Right cardiac atrium (tissue), 5 donors: Measurements from ENCODE around the gene NDUFAF8. TPM values are rescaled to one million over a fixed set of nuclear protein-coding genes. Genes with fewer than 3 reads are reported as not detected.

Source experiments
- ATAC-seq, 2 donors: fragments of 200-7000 bp; cut with Tn5 transposase; one replicate each; pipeline versions ENCODE4 v1.8.0 to v1.9.1; 2020; ENCODE audit warnings: moderate library complexity in 2 of 2, mild to moderate bottlenecking in 1 of 2
- DNase-seq, 3 donors: peaks; one replicate each; pipeline ENCODE4 v3.0.0-alpha.2; 2020
- H3K27ac ChIP-seq: one replicate; pipeline ENCODE4 v1.5.1; 2013; ENCODE audit warnings: mild to moderate bottlenecking, low read length, control low read depth, moderate library complexity
- H3K27me3 ChIP-seq: one replicate; pipeline ENCODE4 v1.6.1; 2013; ENCODE audit not compliant: control insufficient read depth, insufficient read depth
- H3K4me1 ChIP-seq: one replicate; pipeline ENCODE4 v1.6.1; 2013; ENCODE audit warnings: low read length; ENCODE audit not compliant: control insufficient read depth, insufficient read depth
- H3K4me3 ChIP-seq: one replicate; pipeline ENCODE4 v1.5.1; 2013; ENCODE audit warnings: low read length, control low read depth
- H3K9me3 ChIP-seq: one replicate; pipeline ENCODE4 v1.6.1; 2013; ENCODE audit warnings: low read length; ENCODE audit not compliant: control insufficient read depth
- WGBS: extraction: QIAGEN DNeasy Blood & Tissue Kit; methylation state at CpG from one replicate; pipeline ENCODE4 v1.1.7; 2013; 5-methylcytosine and 5-hydroxymethylcytosine counted together
- intact Hi-C, 4 donors: fragments of 100-400 bp; cut with DNase I; formaldehyde crosslinking; loops; one replicate each; pipeline versions ENCODE4 v1.11.0 to v1.14.0; 2022 to 2023
- polyA plus RNA-seq: library from polyadenylated mRNA; stranded (reverse); fragments of 200-250 nt; gene quantifications from one replicate; pipeline ENCODE4 v1.2.3, GENCODE V29; 2013
- total RNA-seq, 4 donors: library from RNA; stranded (reverse); fragmentation: NEBNext Ultra II Directional; extraction: Animal tissue kit (Norgen Biotek cat#: 25700); gene quantifications; one replicate each; pipeline ENCODE4 v1.2.1, GENCODE V29; 2021
- donor health status: healthy with polysubstance abuse.
- donor health status: DM: no; HTN: yes; CAD: no.
- donor health status: DM: no; HTN: no; CAD: no.
- donor health status: DM: no; HTN: yes; CAD: no; lungs with severe emphysema.
- donor health status: DM: yes; HTN: yes; CAD: no.

NDUFAF8 gene
- total and polyA plus RNA-seq, 5 donors, result 51.5 to 75.4 (median 55.0) TPM

DNA sequence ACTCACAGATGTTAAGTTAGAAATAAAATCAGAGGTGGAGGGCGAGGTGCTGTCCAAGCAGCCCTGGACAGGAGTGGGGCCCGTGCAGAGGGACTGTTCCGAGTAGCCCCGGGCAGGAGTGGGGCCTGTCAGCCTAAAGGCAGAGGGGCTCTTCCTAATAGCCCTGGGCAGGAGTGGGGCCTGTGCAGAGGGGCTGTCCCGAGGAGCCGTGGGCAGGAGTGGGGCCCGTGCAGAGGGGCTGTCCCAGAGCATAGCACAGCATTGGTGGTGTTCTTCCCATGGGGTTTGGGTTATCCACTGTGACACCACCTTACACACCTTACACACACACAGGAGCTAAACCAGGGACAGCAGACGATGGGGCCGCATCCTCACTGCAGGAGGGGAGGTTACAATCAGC lies 26.8 kb upstream of the NDUFAF8 start:
- Histone ChIP-seq H3K27ac (no peak overlapping the region), H3K4me1 (no peaks in the 10 kb centered on the region), H3K9me3 (no peaks in the 10 kb centered on the region), H3K4me3 (no peak overlapping the region), H3K27me3 (no peaks in the 10 kb centered on the region)
- intact Hi-C loops, result no loop called here
- 93% methylated on average over 9 of the region's 9 CpGs for WGBS
- ATAC-seq (no peak), DNase-seq (peak in 1 of 3 donors; percentile 14)

- Histone ChIP-seq H3K27me3 (no peaks in the 10 kb centered on the region), H3K4me3 (no peak overlapping the region), H3K4me1 (no peaks in the 10 kb centered on the region), H3K9me3 (no peaks in the 10 kb centered on the region), H3K27ac (no peak overlapping the region)
- intact Hi-C loops, result no loop called here
- 97% methylated on average over 8 of the region's 8 CpGs for WGBS
- DNase-seq, result peak in 1 of 3 donors; percentile 2
- ATAC-seq, result no peak
Observed at GRCh38 chr17:81213978-81214377, 25.1 kb upstream of the NDUFAF8 start.

GRCh38 chr17:81217491-81217890 lies 21.6 kb upstream of the NDUFAF8 start:
- no peak overlapping the region for H3K4me3 ChIP-seq
- no peaks in the 10 kb centered on the region for H3K9me3 ChIP-seq
- 88% methylated on average over 18 of the region's 18 CpGs for WGBS
- DNase-seq (peak in 1 of 3 donors; percentile 36), ATAC-seq (no peak)
- intact Hi-C loops, result no loop called here
- peaks cover 2% of the 10 kb centered on the region for H3K4me1 ChIP-seq
- H3K27me3 ChIP-seq, result no peaks in the 10 kb centered on the region
- H3K27ac ChIP-seq, result no peak overlapping the region

DNA sequence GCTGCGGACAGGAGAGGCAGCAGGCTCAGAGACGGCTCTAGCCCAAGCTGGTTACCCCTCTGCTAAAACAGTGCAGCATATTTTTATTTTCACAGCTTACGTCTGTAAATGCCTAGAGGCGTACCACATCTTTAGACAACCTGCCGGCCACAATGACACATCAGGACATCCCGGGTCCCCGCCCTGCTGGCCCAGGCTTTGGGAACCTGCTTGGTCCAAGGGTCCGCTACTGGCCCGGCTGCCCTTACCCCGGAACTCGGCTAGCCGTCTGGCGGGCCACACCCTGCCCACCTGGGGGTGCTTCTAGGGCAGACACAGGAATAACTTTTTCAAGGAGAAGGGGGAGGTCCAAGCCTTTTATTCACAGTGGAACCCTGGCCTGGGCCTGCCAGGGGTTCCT lies 20.7 kb upstream of the NDUFAF8 start:
- H3K27ac ChIP-seq, result no peak overlapping the region
- intact Hi-C loops, result no loop called here
- H3K4me3 ChIP-seq, result no peak overlapping the region
- DNase-seq (peak in 1 of 3 donors; percentile 44), ATAC-seq (no peak)
- H3K4me1 ChIP-seq, result peaks cover 2% of the 10 kb centered on the region
- 90% methylated on average over 13 of the region's 13 CpGs for WGBS
- no peaks in the 10 kb centered on the region for H3K9me3 ChIP-seq
- H3K27me3 ChIP-seq, result no peaks in the 10 kb centered on the region

- Histone ChIP-seq H3K4me1 (peaks cover 2% of the 10 kb centered on the region), H3K9me3 (no peaks in the 10 kb centered on the region), H3K27me3 (no peaks in the 10 kb centered on the region), H3K27ac (no peak overlapping the region), H3K4me3 (no peak overlapping the region)
- DNase-seq (peak in 1 of 3 donors; percentile 29), ATAC-seq (no peak)
- intact Hi-C loops, result no loop called here
- WGBS, result 94% methylated on average over 11 of the region's 11 CpGs
Observed at GRCh38 chr17:81218991-81219390, 20.1 kb upstream of the NDUFAF8 start.

DNA sequence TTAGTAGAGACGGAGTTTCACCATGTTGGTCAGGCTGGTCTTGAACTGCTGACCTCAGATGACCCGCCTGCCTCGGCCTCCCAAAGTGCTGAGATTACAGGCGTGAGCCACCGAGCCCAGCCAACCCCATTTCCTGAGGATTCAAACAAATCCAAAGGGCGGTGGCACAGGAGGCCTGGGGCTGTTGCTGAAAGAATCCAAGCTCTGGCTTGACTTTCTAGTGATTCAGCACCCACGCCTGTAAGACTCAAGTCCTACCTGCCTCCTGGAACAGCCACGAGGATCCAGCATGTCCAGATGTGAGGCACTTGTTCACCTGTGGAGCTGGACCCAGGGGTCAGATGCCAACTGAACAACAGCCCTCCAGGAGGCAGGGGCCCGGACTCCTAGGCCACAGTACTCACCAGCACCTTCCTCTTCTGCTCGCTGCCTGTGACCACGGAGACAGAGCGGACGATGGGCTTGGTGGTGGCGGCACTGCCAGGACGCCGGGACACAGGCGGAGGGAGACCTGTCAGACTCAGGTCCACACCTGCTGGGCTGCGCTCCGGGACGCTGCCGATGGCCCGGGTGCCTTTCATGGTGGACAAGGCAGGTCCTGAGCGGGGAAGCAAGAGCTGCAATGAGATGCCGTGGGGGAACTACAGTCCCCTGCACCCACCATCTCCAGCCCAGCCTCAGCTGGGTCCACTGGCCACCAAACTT lies 19.5 kb upstream of the NDUFAF8 start:
- WGBS, result 94% methylated on average over 24 of the region's 24 CpGs
- no peaks in the 10 kb centered on the region for H3K27me3 ChIP-seq
- DNase-seq (peak in 2 of 3 donors; percentile 37 to 61), ATAC-seq (no peak)
- no peak overlapping the region for H3K27ac ChIP-seq
- intact Hi-C loops, result no loop called here
- H3K9me3 ChIP-seq, result no peaks in the 10 kb centered on the region
- H3K4me1 ChIP-seq, result peaks cover 2% of the 10 kb centered on the region
- no peak overlapping the region for H3K4me3 ChIP-seq

GRCh38 chr17:81221371-81221841 lies 17.7 kb upstream of the NDUFAF8 start:
- Histone ChIP-seq H3K9me3 (no peaks in the 10 kb centered on the region), H3K4me3 (no peak overlapping the region), H3K4me1 (peaks cover 2% of the 10 kb centered on the region), H3K27me3 (no peaks in the 10 kb centered on the region), H3K27ac (no peak overlapping the region)
- intact Hi-C loops, result no loop called here
- 74% methylated on average over 11 of the region's 11 CpGs for WGBS
- ATAC-seq, result no peak
- DNase-seq, result peak in 1 of 3 donors; percentile 48

DNA sequence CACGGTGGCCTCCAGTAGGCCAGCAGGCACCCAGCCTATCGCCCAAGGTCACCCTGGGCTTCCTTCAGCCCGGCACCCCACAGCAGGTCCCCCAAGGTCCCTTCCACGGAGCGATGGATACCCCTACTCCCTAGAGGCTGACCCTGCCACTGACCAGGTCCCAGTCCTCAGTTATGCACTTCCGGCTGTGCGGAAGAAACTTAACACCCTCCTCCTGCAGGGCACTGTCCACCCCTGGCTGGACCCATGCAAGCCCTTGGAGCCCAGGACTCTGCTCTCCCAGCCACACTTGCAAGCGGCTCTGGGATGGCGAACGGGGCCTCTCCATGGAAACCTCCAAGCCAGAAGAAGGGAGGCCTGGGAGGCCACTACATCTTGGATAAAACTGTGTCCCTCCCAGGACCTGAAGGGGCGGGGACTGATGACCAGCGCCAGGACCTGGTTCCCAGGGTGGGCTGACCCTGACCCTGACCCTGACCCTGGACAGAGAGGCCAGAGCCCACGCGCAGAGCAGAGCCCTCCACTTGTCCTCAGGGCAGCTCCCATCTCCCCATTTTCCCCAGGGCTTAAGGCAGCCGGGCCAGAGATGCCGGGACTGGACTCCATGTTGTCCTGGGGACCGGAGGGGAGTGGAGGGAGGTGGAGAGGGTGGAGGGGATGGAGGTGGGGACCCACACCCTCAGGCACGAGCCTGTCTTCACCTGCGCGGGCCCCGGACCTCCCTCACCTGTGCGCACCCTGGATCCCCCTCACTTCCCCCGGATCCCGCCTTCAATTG lies 17.1 kb upstream of the NDUFAF8 start:
- Histone ChIP-seq H3K9me3 (no peaks in the 10 kb centered on the region), H3K4me3 (peak overlapping the region; percentile 72), H3K27me3 (no peaks in the 10 kb centered on the region), H3K4me1 (peaks cover 2% of the 10 kb centered on the region), H3K27ac (no peak overlapping the region)
- DNase-seq, result peak; percentile 25 to 64 (median 33)
- intact Hi-C loops, result no loop called here
- 19% methylated on average over 24 of the region's 24 CpGs for WGBS
- peak; percentile 2 to 4 for ATAC-seq

DNA sequence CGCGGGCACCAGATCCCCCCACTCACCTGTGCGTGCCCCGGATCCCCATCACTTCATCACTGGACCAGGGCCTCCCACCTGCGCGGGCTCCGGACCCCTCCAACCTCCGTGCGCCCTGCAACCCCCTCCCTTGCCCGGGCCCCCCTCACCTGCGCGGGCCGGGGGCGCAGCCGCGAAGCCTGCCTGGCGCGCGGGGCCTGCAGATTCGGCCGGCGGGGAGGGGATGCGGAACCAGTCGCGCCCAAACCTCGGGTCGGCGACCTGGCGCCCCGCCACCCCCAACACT lies 16.6 kb upstream of the NDUFAF8 start:
- DNase-seq (no peak), ATAC-seq (peak; percentile 4 to 6)
- H3K4me1 ChIP-seq, result peaks cover 2% of the 10 kb centered on the region
- WGBS, result under 1% methylated on average over 30 of the region's 30 CpGs
- no peak overlapping the region for H3K27ac ChIP-seq
- intact Hi-C loops, result no loop called here
- no peaks in the 10 kb centered on the region for H3K27me3 ChIP-seq
- peak overlapping the region; percentile 72 for H3K4me3 ChIP-seq
- H3K9me3 ChIP-seq, result no peaks in the 10 kb centered on the region

GRCh38 chr17:81222906-81223761 lies 16.0 kb upstream of the NDUFAF8 start, which contains the start of gene CEP131:
Gene CEP131 (minus strand): TSS chr17:81222965. CDS start chr17:81220056, 2,909 bp downstream.
- 1% methylated on average over 79 of the region's 79 CpGs for WGBS
- Histone ChIP-seq H3K4me1 (peaks cover 2% of the 10 kb centered on the region), H3K9me3 (no peaks in the 10 kb centered on the region), H3K4me3 (peak within 1 kb of the TSS; percentile 72), H3K27ac (no peak within 1 kb of the TSS), H3K27me3 (no peaks in the 10 kb centered on the region)
- intact Hi-C loops, result no loop called here
- DNase-seq, result peak; percentile 99 to 100 (median 100)
- ATAC-seq, result peak; percentile 99
